GM23338 (cell line): ENCODE results near the gene KIAA1614. TPM values are rescaled to one million over a fixed set of nuclear protein-coding genes. Genes with fewer than 3 reads are reported as not detected.

Experiments used
- ATAC-seq: fragments of 200-7000 bp; cut with Tn5 transposase; 3 replicates; pipeline ENCODE4 v1.9.1; 2020
- DNase-seq: peaks from one replicate; pipeline ENCODE4 v3.0.0-alpha.2; 2015; ENCODE audit warnings: low spot score
- H2AFZ ChIP-seq: fragments of 200-600 bp; sonication (generic); 2 replicates; pipeline ENCODE4 v1.8.0; 2016; ENCODE audit warnings: antibody characterized with exemption, mild to moderate bottlenecking, moderate library complexity
- H3F3A ChIP-seq: fragments of 200-600 bp; sonication (generic); replicated peaks from 2 replicates; pipeline ENCODE4 v1.8.0; 2017; ENCODE audit warnings: antibody characterized with exemption, mixed run types, low read depth
- H3K27ac ChIP-seq: fragments of 200-600 bp; sonication (generic); 2 replicates; pipeline ENCODE4 v1.6.1; 2016; ENCODE audit warnings: low read depth
- H3K27me3 ChIP-seq: fragments of 200-600 bp; sonication (generic); 2 replicates; pipeline ENCODE4 v1.8.0; 2016; ENCODE audit warnings: mild to moderate bottlenecking, mixed run types, moderate library complexity; ENCODE audit not compliant: insufficient read depth
- H3K36me3 ChIP-seq: fragments of 200-600 bp; sonication (generic); 2 replicates; pipeline ENCODE4 v1.8.0; 2016; ENCODE audit warnings: mild to moderate bottlenecking; ENCODE audit not compliant: insufficient read depth
- H3K4me1 ChIP-seq: fragments of 200-600 bp; sonication (generic); 2 replicates; pipeline ENCODE4 v1.8.0; 2016; ENCODE audit warnings: mild to moderate bottlenecking, moderate library complexity; ENCODE audit not compliant: insufficient read depth
- H3K4me2 ChIP-seq: fragments of 200-600 bp; sonication (generic); 2 replicates; pipeline ENCODE4 v1.7.1; 2017; ENCODE audit warnings: mixed run types
- H3K4me3 ChIP-seq: fragments of 200-600 bp; sonication (generic); 2 replicates; pipeline ENCODE4 v1.6.1; 2016; ENCODE audit warnings: mixed run types
- H3K79me2 ChIP-seq: fragments of 200-600 bp; sonication (generic); replicated peaks from 2 replicates; pipeline ENCODE4 v1.8.0; 2017; ENCODE audit warnings: mild to moderate bottlenecking; ENCODE audit not compliant: insufficient read depth
- H3K9me2 ChIP-seq: fragments of 200-600 bp; sonication (generic); 2 replicates; pipeline ENCODE4 v1.8.0; 2017; ENCODE audit not compliant: insufficient read depth
- H4K20me1 ChIP-seq: fragments of 200-600 bp; sonication (generic); replicated peaks from 2 replicates; pipeline ENCODE4 v1.8.0; 2017; ENCODE audit warnings: mild to moderate bottlenecking; ENCODE audit not compliant: insufficient read depth
- H3K27ac Mint-ChIP-seq: 2 replicates; pipeline ENCODE4 v1.8.0; 2020; ENCODE audit warnings: inconsistent platforms, mild to moderate bottlenecking, moderate library complexity, mixed read lengths
- H3K27me3 Mint-ChIP-seq: 3 replicates; pipeline ENCODE4 v1.8.0; 2022; ENCODE audit warnings: low read depth, mild to moderate bottlenecking, moderate library complexity, mixed read lengths, inconsistent platforms; ENCODE audit not compliant: insufficient read depth, poor library complexity
- H3K36me3 Mint-ChIP-seq: 3 replicates; pipeline ENCODE4 v1.8.0; 2021; ENCODE audit warnings: low read depth, mild to moderate bottlenecking, inconsistent platforms, moderate library complexity, mixed read lengths
- H3K4me1 Mint-ChIP-seq: 3 replicates; pipeline ENCODE4 v1.8.0; 2020; ENCODE audit warnings: mild to moderate bottlenecking, inconsistent platforms, mixed read lengths
- H3K4me3 Mint-ChIP-seq: 3 replicates; pipeline ENCODE4 v1.8.0; 2021; ENCODE audit warnings: moderate library complexity, mild to moderate bottlenecking, inconsistent platforms, mixed read lengths
- H3K9me3 Mint-ChIP-seq: 3 replicates; pipeline ENCODE4 v1.8.0; 2020; ENCODE audit warnings: moderate library complexity, mild to moderate bottlenecking, inconsistent platforms, mixed read lengths
- CREB1 ChIP-seq: fragments of 250-450 bp; sonication (Bioruptor Pico); IDR thresholded peaks from 2 replicates; pipeline ENCODE4 v1.5.0; 2020; ENCODE audit warnings: low read depth, mild to moderate bottlenecking, moderate library complexity
- CTCF ChIP-seq, 2 experiments: fragments of 200-600 bp in 1 of 2; sonication (generic) in 1 of 2; conservative IDR thresholded peaks; 2 replicates each; pipeline versions ENCODE4 v1.5.1 to v1.6.1; 2016 to 2017; ENCODE audit warnings: antibody characterized with exemption in 2 of 2, low read depth in 2 of 2, mild to moderate bottlenecking in 2 of 2, moderate library complexity in 1 of 2
- ETS1 ChIP-seq: IDR thresholded peaks from 2 replicates; pipeline ENCODE4 v1.6.1; 2016; ENCODE audit warnings: antibody characterized with exemption
- EZH2phosphoT487 ChIP-seq: fragments of 200-600 bp; sonication (generic); IDR thresholded peaks from one replicate; pipeline ENCODE4 v1.8.1; 2018; ENCODE audit warnings: antibody characterized with exemption; ENCODE audit not compliant: unreplicated experiment
- JUNB ChIP-seq: IDR thresholded peaks from one replicate; pipeline ENCODE4 v1.6.1; 2016; ENCODE audit warnings: antibody characterized with exemption; ENCODE audit not compliant: unreplicated experiment
- NANOG ChIP-seq: IDR thresholded peaks from 2 replicates; pipeline ENCODE4 v1.6.1; 2016; ENCODE audit warnings: antibody characterized with exemption, borderline replicate concordance
- POLR2AphosphoS5 ChIP-seq: IDR thresholded peaks from 2 replicates; pipeline ENCODE4 v1.6.1; 2016; ENCODE audit warnings: antibody characterized with exemption, low read depth
- REST ChIP-seq: IDR thresholded peaks from one replicate; pipeline ENCODE4 v1.6.1; 2018; ENCODE audit warnings: antibody characterized with exemption; ENCODE audit not compliant: unreplicated experiment
- STAT1 ChIP-seq: IDR thresholded peaks from one replicate; pipeline ENCODE4 v1.6.1; 2016; ENCODE audit warnings: antibody characterized with exemption; ENCODE audit not compliant: unreplicated experiment
- ZNF114 ChIP-seq: fragments of 250-450 bp; sonication (Bioruptor Pico); IDR thresholded peaks from 2 replicates; pipeline ENCODE4 v1.5.0; 2020; ENCODE audit warnings: mild to moderate bottlenecking, moderate library complexity
- polyA plus RNA-seq: library from polyadenylated mRNA; unstranded; fragments of >200 nt; fragmentation: Nextera tagmentation; extraction: Ambion mirVana; gene quantifications from 2 replicates; pipeline ENCODE4 v1.2.1, GENCODE V29; 2016
- total RNA-seq: library from RNA; depleted of rRNA; stranded (reverse); fragments of >200 nt; shearing (Covaris generic); gene quantifications from 2 replicates; pipeline ENCODE4 v1.2.3, GENCODE V29; 2014

Gene KIAA1614
- total and polyA plus RNA-seq, 2 experiments from 2014 or later, result 1.1 to 1.8 TPM

- H3K27ac ChIP-seq, result no peak overlapping the region
- H3K4me3 ChIP-seq, result no peak overlapping the region
- no peaks in the 10 kb centered on the region for H3K9me2 ChIP-seq
- no peak overlapping the region for H2AFZ ChIP-seq
- no peaks in the 10 kb centered on the region for H4K20me1 ChIP-seq
- Mint-ChIP-seq H3K27me3 (peaks cover 16% of the 10 kb centered on the region), H3K4me1 (peaks cover 22% of the 10 kb centered on the region), H3K4me3 (no peak overlapping the region), H3K36me3 (no peaks in the 10 kb centered on the region), H3K9me3 (no peaks in the 10 kb centered on the region), H3K27ac (no peak overlapping the region)
- H3K27me3 ChIP-seq, result no peaks in the 10 kb centered on the region
- no peak for TF ChIP-seq POLR2AphosphoS5
- TF ChIP-seq STAT1, result no peak
- no peaks in the 10 kb centered on the region for H3K79me2 ChIP-seq
- no peaks in the 10 kb centered on the region for H3F3A ChIP-seq
- H3K36me3 ChIP-seq, result no peaks in the 10 kb centered on the region
- ATAC-seq (no peak), DNase-seq (no peak)
- no peaks in the 10 kb centered on the region for H3K4me1 ChIP-seq
- no peak overlapping the region for H3K4me2 ChIP-seq
Measured at GRCh38 chr1:180936110-180937011, 23.7 kb downstream of the KIAA1614 start.

GRCh38 chr1:180937012-180937372 lies 24.3 kb downstream of the KIAA1614 start:
- H3K4me1 ChIP-seq, result no peaks in the 10 kb centered on the region
- H3K36me3 ChIP-seq, result no peaks in the 10 kb centered on the region
- no peak overlapping the region for H2AFZ ChIP-seq
- peaks cover 18% of the 10 kb centered on the region for H3K27me3 Mint-ChIP-seq
- H3K4me3 ChIP-seq, result no peak overlapping the region
- H3F3A ChIP-seq, result no peaks in the 10 kb centered on the region
- H3K79me2 ChIP-seq, result no peaks in the 10 kb centered on the region
- DNase-seq (no peak), ATAC-seq (no peak)
- H3K27ac ChIP-seq, result no peak overlapping the region
- no peak overlapping the region for H3K4me2 ChIP-seq
- H3K9me3 Mint-ChIP-seq, result no peaks in the 10 kb centered on the region
- no peak overlapping the region for H3K4me3 Mint-ChIP-seq
- no peaks in the 10 kb centered on the region for H4K20me1 ChIP-seq
- H3K27ac Mint-ChIP-seq, result no peak overlapping the region
- no peaks in the 10 kb centered on the region for H3K36me3 Mint-ChIP-seq
- H3K4me1 Mint-ChIP-seq, result peaks cover 28% of the 10 kb centered on the region
- no peaks in the 10 kb centered on the region for H3K9me2 ChIP-seq
- no peaks in the 10 kb centered on the region for H3K27me3 ChIP-seq
- TF ChIP-seq EZH2phosphoT487, result no peak
- no peak for TF ChIP-seq NANOG
- no peak for TF ChIP-seq STAT1
- TF ChIP-seq REST, result no peak
- no peak for TF ChIP-seq ZNF114 (CRISPR knock-in tag)
- TF ChIP-seq JUNB, result no peak
- no peak for TF ChIP-seq ETS1
- TF ChIP-seq CREB1 (CRISPR knock-in tag), result no peak
- no peak for TF ChIP-seq CTCF (conservative IDR thresholded peaks at IDR 0.05; ENCODE audit: low read depth in 2 of 2)
- TF ChIP-seq POLR2AphosphoS5, result no peak
